Measurements from ENCODE around the gene KCTD4. TPM values are rescaled to one million over a fixed set of nuclear protein-coding genes. Genes with fewer than 3 reads are reported as not detected.
"Not testable (repeated sequence)": the region's sequence is repeated elsewhere in the genome, so short reads cannot be mapped to it uniquely, and the experiment has no call there.

KCTD4 gene
- total RNA-seq = not detected in 2 replicates

- no peak for DNase-seq
- Mint-ChIP-seq H3K9me3 (no peaks in the 10 kb centered on the region), H3K36me3 (ENCODE audit: low read depth) (peaks cover 27% of the 10 kb centered on the region), H3K27ac (no peak within 1 kb of the TSS), H3K4me3 (no peak within 1 kb of the TSS), H3K27me3 (no peaks in the 10 kb centered on the region), H3K4me1 (peaks cover 20% of the 10 kb centered on the region)
- CTCF ChIA-PET = no interaction called here
- POLR2A ChIA-PET = no interaction called here
- ATAC-seq (ENCODE audit: low read depth) = no peak
- intact Hi-C loops (cut with micrococcal nuclease) = no loop called here
- TF ChIP-seq, protein P1, sequence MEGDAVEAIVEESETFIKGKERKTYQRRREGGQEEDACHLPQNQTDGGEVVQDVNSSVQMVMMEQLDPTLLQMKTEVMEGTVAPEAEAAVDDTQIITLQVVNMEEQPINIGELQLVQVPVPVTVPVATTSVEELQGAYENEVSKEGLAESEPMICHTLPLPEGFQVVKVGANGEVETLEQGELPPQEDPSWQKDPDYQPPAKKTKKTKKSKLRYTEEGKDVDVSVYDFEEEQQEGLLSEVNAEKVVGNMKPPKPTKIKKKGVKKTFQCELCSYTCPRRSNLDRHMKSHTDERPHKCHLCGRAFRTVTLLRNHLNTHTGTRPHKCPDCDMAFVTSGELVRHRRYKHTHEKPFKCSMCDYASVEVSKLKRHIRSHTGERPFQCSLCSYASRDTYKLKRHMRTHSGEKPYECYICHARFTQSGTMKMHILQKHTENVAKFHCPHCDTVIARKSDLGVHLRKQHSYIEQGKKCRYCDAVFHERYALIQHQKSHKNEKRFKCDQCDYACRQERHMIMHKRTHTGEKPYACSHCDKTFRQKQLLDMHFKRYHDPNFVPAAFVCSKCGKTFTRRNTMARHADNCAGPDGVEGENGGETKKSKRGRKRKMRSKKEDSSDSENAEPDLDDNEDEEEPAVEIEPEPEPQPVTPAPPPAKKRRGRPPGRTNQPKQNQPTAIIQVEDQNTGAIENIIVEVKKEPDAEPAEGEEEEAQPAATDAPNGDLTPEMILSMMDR (IDR thresholded peaks at IDR 0.05) = no peak
Observed at GRCh38 chr13:45200701-45201232, at the start of gene KCTD4. Gene KCTD4, minus strand, starts transcription at chr13:45201045. Its CDS starts 6,478 bp downstream, at chr13:45194567.

DNA sequence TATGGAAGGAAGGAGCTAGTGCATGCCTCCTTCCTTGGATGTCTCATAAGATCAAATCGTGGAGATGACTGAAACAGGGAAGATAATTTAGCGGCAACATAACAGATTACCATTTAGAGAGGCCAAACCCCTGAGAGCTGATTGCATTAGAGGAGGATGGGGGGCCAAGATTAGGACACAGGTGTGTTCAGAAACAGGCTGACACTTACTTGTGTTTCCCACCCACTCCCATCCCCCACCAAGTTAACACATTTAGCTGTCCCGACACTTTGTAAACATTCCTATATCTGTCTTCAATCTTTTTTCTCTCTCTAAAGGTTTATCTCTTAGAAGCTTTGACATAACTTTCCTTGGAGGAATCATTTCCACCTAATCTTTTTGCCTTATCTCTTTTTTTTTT lies 48.8 kb upstream of the KCTD4 start:
- ChIA-PET POLR2A (interaction anchor here (0.6 kb wide), 2 partner anchors 219 to 765 kb away, joined by 3 read pairs; no protein-coding TSS in a partner anchor), CTCF (no interaction called here)
- no peak overlapping the region for H3K27ac Mint-ChIP-seq

GRCh38 chr13:45244736-45245135 lies 43.9 kb upstream of the KCTD4 start:
- POLR2A ChIA-PET; H3K27me3 Mint-ChIP-seq; ATAC-seq (ENCODE audit: low read depth); H3K36me3 Mint-ChIP-seq (ENCODE audit: low read depth); CTCF ChIA-PET; H3K4me3 Mint-ChIP-seq; H3K27ac Mint-ChIP-seq; H3K9me3 Mint-ChIP-seq; intact Hi-C loops (cut with micrococcal nuclease); DNase-seq; H3K4me1 Mint-ChIP-seq: not testable (repeated sequence)

More for the DNA sequence above, 48.8 kb upstream of the KCTD4 start:
- Mint-ChIP-seq H3K9me3 (no peaks in the 10 kb centered on the region), H3K27me3 (no peaks in the 10 kb centered on the region), H3K36me3 (ENCODE audit: low read depth) (peaks cover 27% of the 10 kb centered on the region), H3K4me1 (no peaks in the 10 kb centered on the region), H3K4me3 (no peak overlapping the region)
- DNase-seq = no peak
- TF ChIP-seq, protein P1 (IDR thresholded peaks at IDR 0.05) = no peak
- intact Hi-C loops (cut with micrococcal nuclease) = no loop called here
- no peak for ATAC-seq (ENCODE audit: low read depth)

DNA sequence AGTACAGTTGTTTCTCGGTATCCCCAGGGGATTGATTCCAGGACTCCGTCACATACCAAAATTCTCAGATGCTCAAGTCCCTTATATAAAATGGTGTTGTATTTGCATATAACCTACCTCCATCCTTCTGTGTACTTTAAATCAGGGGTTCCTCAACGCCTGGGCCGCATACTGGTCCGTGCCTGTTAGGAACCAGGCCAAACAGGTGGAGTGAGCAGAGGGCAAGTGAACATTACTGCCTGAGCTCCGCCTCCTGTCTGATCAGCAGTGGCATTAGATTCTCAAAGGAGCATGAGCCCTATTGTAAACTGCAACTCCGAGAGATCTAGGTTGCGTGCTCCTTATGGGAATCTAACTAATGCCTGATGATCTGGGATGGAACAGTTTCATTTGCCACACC lies 42.2 kb upstream of the KCTD4 start:
- CTCF ChIA-PET = interaction anchor here (0.6 kb wide), 1 partner anchor 126 kb away, joined by 4 read pairs; no protein-coding TSS in a partner anchor

DNA sequence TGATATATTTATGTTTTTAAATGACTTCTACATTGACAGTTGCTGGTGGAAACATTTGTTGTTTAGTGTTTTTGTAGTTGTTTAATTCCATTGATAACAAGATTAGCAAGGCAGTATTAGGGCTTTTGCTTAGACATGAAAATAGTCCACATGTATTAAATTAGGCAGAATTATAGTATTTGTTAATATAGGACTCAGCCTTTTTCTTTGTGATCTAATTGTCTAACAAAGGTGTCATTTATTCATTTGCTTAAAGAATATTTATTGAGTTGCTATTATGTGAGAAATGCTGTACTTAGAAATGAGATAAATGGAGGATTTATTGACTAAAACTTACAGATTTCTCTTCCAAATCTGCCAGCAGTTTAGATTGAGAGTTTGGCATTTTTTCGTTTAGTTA lies 41.7 kb upstream of the KCTD4 start:
- ATAC-seq (ENCODE audit: low read depth) = no peak
- no peak overlapping the region for H3K27ac Mint-ChIP-seq
- ChIA-PET POLR2A (no interaction called here), CTCF (no interaction called here)
- DNase-seq = no peak
- no peaks in the 10 kb centered on the region for H3K9me3 Mint-ChIP-seq
- intact Hi-C loops (cut with micrococcal nuclease) = no loop called here
- TF ChIP-seq, protein P1 (IDR thresholded peaks at IDR 0.05) = no peak
- no peaks in the 10 kb centered on the region for H3K4me1 Mint-ChIP-seq
- H3K27me3 Mint-ChIP-seq = no peaks in the 10 kb centered on the region
- peaks cover 8% of the 10 kb centered on the region for H3K36me3 Mint-ChIP-seq (ENCODE audit: low read depth)
- no peak overlapping the region for H3K4me3 Mint-ChIP-seq

More for the DNA sequence above, 42.2 kb upstream of the KCTD4 start:
- H3K27me3 Mint-ChIP-seq = no peaks in the 10 kb centered on the region
- H3K36me3 Mint-ChIP-seq (ENCODE audit: low read depth) = peaks cover 10% of the 10 kb centered on the region
- ATAC-seq (ENCODE audit: low read depth) = no peak
- POLR2A ChIA-PET = no interaction called here
- DNase-seq = no peak
- no peaks in the 10 kb centered on the region for H3K9me3 Mint-ChIP-seq
- intact Hi-C loops (cut with micrococcal nuclease) = no loop called here
- no peaks in the 10 kb centered on the region for H3K4me1 Mint-ChIP-seq
- H3K4me3 Mint-ChIP-seq = no peak overlapping the region
- no peak overlapping the region for H3K27ac Mint-ChIP-seq
- TF ChIP-seq, protein P1 (IDR thresholded peaks at IDR 0.05) = no peak

DNA sequence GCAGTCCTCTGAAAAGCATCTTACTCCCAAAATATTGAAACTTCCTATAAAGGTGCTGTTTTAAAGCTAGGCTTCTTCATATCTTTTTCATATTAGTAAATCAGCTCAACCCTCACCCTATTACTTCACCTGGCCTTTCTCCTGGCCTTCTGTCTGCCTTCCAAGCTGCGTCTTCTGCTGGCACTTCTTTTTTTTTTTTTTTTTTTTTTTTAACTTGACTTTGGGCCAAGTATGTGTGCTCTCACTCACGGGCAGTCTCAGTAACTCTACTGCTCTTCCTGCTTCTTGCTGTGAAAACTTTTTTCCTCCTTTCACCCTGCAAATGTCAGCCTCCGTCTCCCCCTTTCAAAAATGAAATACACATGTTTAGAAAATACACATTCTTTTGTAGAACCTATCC lies 41.2 kb upstream of the KCTD4 start:
- DNase-seq = no peak
- no peak for ATAC-seq (ENCODE audit: low read depth)
- intact Hi-C loops (cut with micrococcal nuclease) = no loop called here
- Mint-ChIP-seq H3K4me3 (no peak overlapping the region), H3K27ac (no peak overlapping the region), H3K4me1 (no peaks in the 10 kb centered on the region), H3K9me3 (no peaks in the 10 kb centered on the region), H3K36me3 (ENCODE audit: low read depth) (peaks cover 7% of the 10 kb centered on the region), H3K27me3 (no peaks in the 10 kb centered on the region)
- POLR2A ChIA-PET = no interaction called here
- TF ChIP-seq, protein P1 (IDR thresholded peaks at IDR 0.05) = no peak
- CTCF ChIA-PET = no interaction called here
